Measurements from ENCODE around the gene GAL3ST1.
"Not testable (repeated sequence)": the region's sequence is repeated elsewhere in the genome, so short reads cannot be mapped to it uniquely, and the experiment has no call there.

Gene GAL3ST1

GRCh38 chr22:30568137-30568805 is 6.2 kb downstream of the GAL3ST1 start:
- no peak for DNase-seq (ENCODE audit: low read depth)
- no peak for TF ChIP-seq CTCF (IDR thresholded peaks at IDR 0.05; ENCODE audit: control insufficient read depth, insufficient read depth, low read depth, low read length, missing control alignments)
- H3K4me3 ChIP-seq (ENCODE audit: control insufficient read depth, low read depth, low read length): no peak overlapping the region

- H3K4me3 ChIP-seq (ENCODE audit: control insufficient read depth, low read depth, low read length): not testable (repeated sequence)
These were observed 7.2 kb downstream of the GAL3ST1 start for GRCh38 chr22:30567277-30567676.

GRCh38 chr22:30566125-30566524 is 8.3 kb downstream of the GAL3ST1 start:
- H3K4me3 ChIP-seq (ENCODE audit: control insufficient read depth, low read depth, low read length): no peak overlapping the region
- TF ChIP-seq CTCF (IDR thresholded peaks at IDR 0.05; ENCODE audit: control insufficient read depth, insufficient read depth, low read depth, low read length, missing control alignments): no peak
- DNase-seq (ENCODE audit: low read depth): no peak

More at GRCh38 chr22:30567277-30567676, 7.2 kb downstream of the GAL3ST1 start:
- DNase-seq (ENCODE audit: low read depth): not testable (repeated sequence)

- TF ChIP-seq CTCF (IDR thresholded peaks at IDR 0.05; ENCODE audit: control insufficient read depth, insufficient read depth, low read depth, low read length, missing control alignments): no peak
- no peak overlapping the region for H3K4me3 ChIP-seq (ENCODE audit: control insufficient read depth, low read depth, low read length)
- DNase-seq (ENCODE audit: low read depth): no peak
These were observed 9.1 kb downstream of the GAL3ST1 start for GRCh38 chr22:30565341-30565740.

- TF ChIP-seq CTCF (IDR thresholded peaks at IDR 0.05; ENCODE audit: control insufficient read depth, insufficient read depth, low read depth, low read length, missing control alignments): no peak
- H3K4me3 ChIP-seq (ENCODE audit: control insufficient read depth, low read depth, low read length): no peak overlapping the region
- DNase-seq (ENCODE audit: low read depth): no peak
These were observed 9.7 kb downstream of the GAL3ST1 start for GRCh38 chr22:30564761-30565119.

GRCh38 chr22:30564045-30564760 is 10.3 kb downstream of the GAL3ST1 start:
- no peak for DNase-seq (ENCODE audit: low read depth)
- H3K4me3 ChIP-seq (ENCODE audit: control insufficient read depth, low read depth, low read length): no peak overlapping the region
- no peak for TF ChIP-seq CTCF (IDR thresholded peaks at IDR 0.05; ENCODE audit: control insufficient read depth, insufficient read depth, low read depth, low read length, missing control alignments)

GRCh38 chr22:30562366-30562765 is 12.1 kb downstream of the GAL3ST1 start:
- DNase-seq (ENCODE audit: low read depth): no peak
- TF ChIP-seq CTCF (IDR thresholded peaks at IDR 0.05; ENCODE audit: control insufficient read depth, insufficient read depth, low read depth, low read length, missing control alignments): no peak
- no peak overlapping the region for H3K4me3 ChIP-seq (ENCODE audit: control insufficient read depth, low read depth, low read length)

Data from AG09309 (cell line).